HG03108 (cell line): ENCODE results near the gene OR1C1.
"Not testable (repeated sequence)": the region's sequence is repeated elsewhere in the genome, so short reads cannot be mapped to it uniquely, and the experiment has no call there.

ENCODE experiments used
- ATAC-seq: cut with Tn5 transposase; IDR thresholded peaks from one replicate; pipeline ENCODE4 v1.9.1; 2021; ENCODE audit warnings: moderate library complexity; ENCODE audit not compliant: unreplicated experiment

Gene OR1C1, protein sequence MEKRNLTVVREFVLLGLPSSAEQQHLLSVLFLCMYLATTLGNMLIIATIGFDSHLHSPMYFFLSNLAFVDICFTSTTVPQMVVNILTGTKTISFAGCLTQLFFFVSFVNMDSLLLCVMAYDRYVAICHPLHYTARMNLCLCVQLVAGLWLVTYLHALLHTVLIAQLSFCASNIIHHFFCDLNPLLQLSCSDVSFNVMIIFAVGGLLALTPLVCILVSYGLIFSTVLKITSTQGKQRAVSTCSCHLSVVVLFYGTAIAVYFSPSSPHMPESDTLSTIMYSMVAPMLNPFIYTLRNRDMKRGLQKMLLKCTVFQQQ

DNA sequence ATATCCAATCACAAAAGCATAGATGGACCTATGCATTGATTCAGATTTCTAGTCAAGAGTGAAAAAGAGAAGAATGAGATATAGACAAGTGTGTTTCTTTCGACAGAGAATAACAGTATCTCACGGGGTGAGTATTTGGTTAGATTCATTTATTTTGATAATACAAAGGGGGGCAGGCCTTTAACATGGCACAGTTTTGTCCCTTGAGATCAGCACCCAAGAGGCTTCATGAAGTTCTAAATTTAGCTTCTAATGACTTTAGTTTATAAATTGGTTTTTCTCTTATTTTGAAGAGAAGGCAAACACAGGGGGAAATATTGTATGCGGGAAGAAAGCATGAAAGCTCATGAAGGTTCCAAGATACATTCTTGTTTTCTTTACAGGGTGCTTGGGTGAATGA, at the start of gene OR1C1:
OR1C1 (minus strand) TSS at position 101 of the 400 bp plus-strand sequence. CDS start 2,150 bp downstream, outside the sequence.
- no peak for ATAC-seq

DNA sequence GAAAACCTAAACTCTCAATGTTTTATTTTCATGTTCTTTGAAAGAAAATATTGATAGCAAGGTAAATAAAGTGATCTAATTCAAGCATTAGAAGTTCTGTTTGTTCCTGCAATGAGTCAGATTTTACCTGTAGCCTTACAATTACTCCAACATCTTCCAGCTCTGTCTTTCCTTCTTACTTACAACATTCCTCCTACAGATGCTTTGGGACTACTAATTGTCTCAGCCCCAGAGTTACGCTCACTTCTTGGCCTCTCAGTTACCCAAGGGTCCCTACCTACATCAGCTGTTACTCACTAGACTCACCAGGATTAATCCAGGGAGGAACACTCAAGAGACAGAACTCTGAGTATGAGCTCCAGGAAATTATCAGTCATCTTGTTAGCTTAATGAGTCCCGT, 37.2 kb upstream of the OR1C1 start:
- no peak for ATAC-seq

DNA sequence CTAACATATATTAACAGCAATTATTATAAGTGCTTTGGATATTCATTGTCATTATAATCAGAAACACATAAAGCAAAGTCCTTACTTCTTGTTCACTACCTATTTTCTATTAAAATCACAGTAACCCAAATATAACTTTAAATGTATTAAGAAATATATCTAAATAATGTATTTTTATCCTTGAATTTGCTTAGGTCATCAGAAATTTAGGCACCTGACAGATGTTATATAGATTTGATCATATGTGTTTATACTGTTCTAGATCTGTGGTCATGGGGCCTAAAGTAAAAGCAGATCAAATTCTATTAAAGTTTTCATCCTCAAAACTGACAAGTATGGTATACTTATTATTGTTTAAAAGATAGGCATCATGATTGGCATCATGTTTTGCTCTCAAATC, 9.2 kb upstream of the OR1C1 start:
- ATAC-seq = no peak

DNA sequence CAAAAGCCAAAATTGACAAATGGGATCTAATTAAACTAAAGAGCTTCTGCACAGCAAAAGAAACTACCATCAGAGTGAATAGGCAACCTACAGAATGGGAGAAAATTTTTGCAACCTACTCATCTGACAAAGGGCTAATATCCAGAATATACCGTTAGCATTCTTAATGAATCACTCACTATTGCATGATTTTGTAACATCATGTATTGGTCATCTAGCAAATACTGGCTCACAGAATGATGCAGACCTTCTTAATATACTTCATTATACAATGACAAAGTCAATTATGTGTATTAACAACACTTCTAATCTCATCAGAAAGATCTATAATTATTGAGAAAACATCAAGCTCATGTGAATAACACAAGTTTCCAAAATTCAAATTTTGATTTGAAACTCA, 6.0 kb downstream of the OR1C1 start:
- ATAC-seq = not testable (repeated sequence)

DNA sequence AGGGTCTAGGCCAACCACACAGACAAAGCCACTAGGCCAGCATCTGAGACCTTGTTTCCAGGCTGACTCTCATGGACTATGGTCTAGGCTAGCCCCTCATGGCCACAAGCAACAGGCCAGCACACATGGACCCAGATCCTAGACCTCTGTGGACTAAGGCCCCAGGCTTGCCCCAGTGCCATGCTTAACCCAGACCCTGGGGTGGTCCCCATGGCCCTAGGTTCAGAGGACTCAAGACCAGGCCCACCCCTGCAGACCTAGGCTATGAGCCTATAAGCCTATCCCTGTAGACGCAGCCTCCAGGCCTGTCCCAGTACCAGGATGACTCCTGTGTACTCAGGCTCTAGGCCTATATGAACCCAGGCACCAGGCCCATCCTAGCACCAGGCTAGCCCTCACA, 10.5 kb downstream of the OR1C1 start:
- no peak for ATAC-seq

DNA sequence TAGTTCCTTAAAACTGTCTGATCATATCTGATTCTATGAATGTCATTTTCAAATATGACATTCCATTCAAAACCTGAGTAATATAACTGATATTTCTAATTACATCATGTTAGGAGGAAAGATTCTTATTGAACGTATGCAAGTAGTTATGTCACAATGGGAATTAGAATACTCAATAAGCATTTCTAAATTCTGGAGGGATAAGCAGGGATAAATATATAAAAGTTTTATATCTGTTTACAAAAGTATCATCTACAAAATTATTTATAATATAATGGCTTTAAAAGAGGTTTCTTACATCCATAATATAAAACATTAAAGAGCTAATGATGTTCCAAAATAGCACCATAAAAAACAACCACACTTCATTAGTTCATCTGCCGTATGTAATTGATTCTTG, 12.3 kb downstream of the OR1C1 start, which contains the start of gene OR14A2:
OR14A2 (minus strand) TSS at position 101 of the 400 bp plus-strand sequence.
- no peak for ATAC-seq

DNA sequence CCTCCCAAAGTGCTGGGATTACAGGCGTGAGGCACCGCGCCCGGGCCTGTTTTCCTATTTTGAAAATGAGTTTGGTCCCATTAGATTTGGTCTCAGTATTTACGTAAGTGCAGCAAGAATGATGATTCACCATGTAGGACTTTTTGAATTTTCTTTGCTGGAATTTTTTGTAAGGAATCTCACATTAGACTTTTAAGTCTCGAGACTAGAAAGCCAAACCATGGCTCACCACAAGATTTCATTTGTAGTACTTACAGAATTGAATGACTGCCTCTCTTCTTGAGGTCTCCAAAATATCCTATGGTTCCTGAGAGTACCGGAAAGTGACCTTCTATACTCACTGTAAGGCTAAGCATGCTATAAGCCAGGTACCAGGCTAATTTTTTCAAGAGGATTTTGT, 12.7 kb downstream of the OR1C1 start:
- no peak for ATAC-seq

DNA sequence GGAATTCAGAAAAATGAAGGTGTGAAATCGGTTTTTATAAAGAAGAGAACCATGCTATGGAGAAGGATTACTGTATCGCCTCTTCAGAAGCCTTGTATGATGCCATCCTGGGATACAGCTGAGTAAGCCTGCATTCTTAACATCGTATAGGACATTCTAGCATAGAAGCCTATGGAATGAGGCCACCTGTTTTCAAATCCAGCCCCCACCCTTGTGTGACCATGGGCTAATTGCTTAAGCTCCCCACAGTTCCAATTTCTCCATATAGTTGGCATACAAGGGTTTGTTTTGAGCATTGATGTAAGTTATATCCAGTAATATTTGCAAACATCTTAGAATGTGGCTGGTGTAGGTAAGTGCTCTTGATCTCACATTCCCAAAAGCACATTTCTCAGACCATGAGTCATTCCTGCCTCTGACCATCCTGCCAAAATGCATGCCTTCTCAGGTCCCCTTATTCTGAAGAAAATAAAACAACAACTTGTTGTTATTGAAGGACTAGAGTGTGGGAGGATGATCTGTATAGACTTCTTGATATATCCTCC, 13.9 kb downstream of the OR1C1 start:
- no peak for ATAC-seq

DNA sequence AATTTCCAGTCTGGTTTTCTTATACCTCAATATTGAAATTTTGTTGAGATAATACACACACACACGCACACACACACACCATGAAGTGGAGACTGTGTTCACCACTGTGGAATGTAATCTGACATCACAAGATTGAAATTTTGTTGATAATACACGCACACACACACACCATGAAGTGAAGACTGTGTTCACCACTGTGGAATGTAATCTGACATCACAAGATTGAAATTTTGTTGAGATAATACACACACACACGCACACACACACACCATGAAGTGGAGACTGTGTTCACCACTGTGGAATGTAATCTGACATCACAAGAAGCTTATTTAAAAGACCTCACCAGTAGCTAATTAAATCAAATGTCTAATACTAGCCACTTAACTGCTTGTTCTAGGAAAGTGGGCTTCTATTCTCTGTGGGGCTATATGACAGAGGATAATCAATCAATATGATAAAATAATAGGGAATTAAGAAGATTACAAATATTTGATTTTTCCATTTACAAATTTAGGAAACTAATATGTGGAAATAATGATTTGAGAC, 18.1 kb downstream of the OR1C1 start:
- ATAC-seq = not testable (repeated sequence)

DNA sequence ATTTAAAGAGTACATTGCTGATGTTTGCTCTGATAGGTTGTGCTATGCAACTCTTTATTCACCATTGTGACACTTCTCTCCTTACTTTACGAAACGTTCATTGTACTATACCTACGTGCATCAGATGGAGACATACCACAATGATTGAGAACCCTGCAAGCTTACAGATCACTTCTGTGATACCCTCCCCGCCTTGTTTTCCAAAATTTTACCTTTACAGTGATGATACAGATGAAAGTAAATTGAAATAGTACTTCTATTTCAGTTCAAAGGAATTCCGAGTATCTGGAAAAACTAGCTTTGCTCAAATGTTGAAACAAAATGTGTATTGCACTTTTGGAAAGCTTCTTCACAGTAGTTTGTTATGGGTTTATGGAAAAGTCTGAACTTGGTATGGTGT, 18.6 kb downstream of the OR1C1 start:
- ATAC-seq = no peak

DNA sequence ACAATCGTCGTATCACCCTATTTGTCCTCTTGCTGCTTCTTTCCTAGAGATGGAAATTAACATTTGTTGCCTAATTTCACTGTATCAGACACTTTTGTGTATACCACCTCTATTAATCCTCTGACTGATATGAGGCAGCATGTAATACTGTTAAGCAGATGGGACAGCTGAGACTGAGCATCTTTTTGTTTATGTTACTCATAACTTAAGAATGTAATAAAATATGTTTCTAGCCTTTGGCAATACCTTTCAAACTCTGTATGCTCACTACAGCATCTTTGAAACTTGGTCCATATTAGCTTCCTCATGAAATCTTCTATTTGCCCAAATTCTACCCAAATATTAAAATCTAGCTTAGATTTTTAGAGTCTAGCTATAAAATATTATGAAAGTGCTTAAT, 19.6 kb downstream of the OR1C1 start:
- ATAC-seq = no peak

DNA sequence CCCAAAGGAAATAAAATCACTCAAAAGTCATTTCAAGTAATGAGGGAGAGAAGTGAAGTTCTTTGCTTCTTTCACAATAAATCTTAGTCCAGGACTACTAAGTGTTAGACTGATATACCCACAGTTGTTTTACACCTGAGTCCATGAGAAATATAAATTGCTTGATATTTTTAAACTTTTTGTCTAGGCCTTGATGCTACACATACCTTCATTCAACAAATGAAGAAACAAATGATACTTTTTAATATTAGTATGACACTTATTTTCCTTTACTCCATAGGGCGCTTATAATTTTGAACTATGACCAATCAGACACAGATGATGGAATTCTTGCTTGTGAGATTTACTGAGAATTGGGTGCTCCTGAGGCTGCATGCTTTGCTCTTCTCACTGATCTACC, 22.0 kb downstream of the OR1C1 start, which contains the start of gene OR14K1:
OR14K1 (plus strand) TSS at position 301 of the 400 bp plus-strand sequence; CDS start at position 301, 0 bp downstream.
- no peak for ATAC-seq

DNA sequence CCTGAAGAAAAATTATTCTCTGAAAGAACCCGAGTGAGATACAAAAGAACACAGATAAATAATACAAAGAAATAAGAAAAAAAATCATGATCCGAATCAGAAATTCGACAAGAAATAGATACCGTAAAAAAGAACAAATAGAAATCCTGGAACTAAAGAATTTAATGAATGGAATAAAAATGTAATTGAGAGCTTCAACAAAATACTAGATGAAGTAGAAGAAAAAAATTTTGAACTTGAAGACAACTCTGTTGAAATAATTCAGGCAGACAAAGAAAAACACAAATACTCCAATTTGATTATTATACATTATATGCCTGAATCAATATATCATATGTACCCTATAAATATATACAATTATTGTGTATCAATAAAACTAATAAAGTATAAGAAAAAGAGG, 39.1 kb downstream of the OR1C1 start:
- ATAC-seq = no peak

DNA sequence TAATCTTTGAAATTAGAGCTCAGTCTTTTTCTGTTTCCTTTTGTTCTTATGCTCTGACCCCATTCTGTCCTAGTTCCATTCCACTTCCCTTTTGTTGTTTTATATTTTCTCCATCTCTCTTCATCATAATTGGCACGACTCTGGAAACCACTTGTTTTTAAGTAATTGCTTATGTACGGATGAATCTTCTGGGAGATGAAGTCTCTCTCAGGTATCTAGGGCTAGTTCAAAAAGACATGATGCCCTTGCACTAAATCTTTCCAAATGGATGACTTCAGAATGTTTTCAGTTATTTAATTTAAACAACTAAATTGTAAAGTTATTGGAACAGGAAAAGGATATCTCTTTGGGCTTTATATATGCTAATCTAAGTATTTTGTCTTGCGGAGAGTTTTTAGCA, 43.8 kb downstream of the OR1C1 start, which contains the start of gene OR6F1:
OR6F1 (minus strand) TSS at position 101 of the 400 bp plus-strand sequence. CDS start 3,891 bp downstream, outside the sequence.
- no peak for ATAC-seq

DNA sequence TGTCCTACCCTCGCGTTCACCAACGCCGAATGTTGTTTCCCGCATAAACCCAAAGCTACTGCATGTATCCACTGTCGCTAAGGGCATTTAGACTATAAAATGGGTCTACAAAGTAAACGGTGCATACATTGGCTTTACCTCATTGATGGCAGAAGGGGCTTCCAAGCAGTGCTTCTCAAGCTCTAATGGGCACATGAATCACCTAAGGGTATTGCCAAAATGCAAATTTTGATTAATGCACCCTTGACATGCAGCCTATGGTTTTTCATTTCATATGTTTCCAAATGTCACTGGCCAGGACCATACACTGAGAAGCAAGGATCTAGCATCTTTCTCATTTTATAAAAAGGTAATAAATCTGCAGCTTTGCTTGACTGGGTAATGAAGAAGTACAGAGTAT, 46.6 kb downstream of the OR1C1 start:
- no peak for ATAC-seq

DNA sequence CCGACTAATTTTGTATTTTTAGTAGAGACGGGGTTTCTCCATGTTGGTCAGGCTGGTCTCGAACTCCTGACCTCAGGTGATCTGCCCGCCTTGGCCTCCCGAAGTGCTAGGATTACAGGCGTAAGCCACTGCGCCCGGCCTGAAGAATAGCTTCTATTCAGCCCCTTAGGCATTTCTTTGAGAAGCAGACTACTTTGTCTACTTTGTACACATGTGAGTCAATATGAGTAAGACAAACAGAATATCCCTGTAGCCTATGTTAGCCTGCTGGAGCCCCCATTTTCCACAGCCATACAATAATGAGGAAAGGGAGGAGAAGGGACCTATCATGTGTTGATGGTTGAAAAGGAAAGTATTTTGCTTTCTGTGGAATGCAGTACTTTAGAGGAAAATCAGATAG, 49.7 kb downstream of the OR1C1 start:
- not testable (repeated sequence) for ATAC-seq
